DLD1 (cell line): ENCODE measurements around the gene ARHGAP26.

Experiments used
- in situ Hi-C: cut with HindIII; loops from 2 replicates; pipeline ENCODE4 v1.10.0; 2017; ENCODE audit warnings: low sequenced_read_pairs

The ARHGAP26 gene

GRCh38 chr5:143224672-143225071 is 454.5 kb downstream of the ARHGAP26 start:
- in situ Hi-C loops = no loop called here

- in situ Hi-C loops = no loop called here
Measured at GRCh38 chr5:143225511-143225910, 455.3 kb downstream of the ARHGAP26 start.

DNA sequence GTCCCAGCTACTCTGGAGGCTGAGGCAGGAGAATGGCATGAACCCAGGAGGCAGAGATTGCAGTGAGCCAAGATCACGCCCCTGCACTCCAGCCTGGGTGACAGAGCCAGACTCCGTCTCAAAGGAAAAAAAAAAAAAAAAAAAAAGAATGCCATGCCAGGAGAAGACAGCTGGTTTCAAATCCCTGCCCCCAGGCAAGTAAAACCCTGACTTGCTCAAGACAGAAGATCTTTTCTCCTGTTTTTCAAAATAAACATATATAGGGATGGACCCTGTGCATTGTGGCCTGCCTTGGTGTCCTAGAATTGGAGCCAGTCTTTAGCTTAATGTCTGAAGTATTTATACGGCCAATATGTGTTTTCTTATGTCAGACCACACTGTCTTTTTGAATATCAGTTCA is 456.2 kb downstream of the ARHGAP26 start:
- in situ Hi-C loops = no loop called here

GRCh38 chr5:143226872-143227271 is 456.7 kb downstream of the ARHGAP26 start:
- in situ Hi-C loops = no loop called here

DNA sequence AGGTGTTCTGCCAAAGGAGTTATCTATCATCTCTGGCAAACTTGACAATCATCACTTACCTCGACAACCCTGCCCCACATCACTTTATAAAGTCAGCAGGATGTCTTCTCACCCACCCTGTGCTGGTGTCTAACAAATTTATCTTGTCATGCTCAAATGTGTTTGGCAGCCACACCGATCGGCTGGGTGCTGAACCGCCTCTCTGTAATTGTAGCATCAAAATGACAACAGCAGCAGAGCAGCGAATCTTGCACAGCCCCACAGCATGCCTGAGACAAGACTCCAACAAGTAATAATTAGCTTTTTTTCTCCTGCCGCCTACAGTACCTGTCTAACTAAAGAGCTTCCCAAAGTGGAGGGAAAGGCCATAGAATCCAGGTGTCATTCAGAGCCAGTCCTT is 457.1 kb downstream of the ARHGAP26 start:
- in situ Hi-C loops = no loop called here

DNA sequence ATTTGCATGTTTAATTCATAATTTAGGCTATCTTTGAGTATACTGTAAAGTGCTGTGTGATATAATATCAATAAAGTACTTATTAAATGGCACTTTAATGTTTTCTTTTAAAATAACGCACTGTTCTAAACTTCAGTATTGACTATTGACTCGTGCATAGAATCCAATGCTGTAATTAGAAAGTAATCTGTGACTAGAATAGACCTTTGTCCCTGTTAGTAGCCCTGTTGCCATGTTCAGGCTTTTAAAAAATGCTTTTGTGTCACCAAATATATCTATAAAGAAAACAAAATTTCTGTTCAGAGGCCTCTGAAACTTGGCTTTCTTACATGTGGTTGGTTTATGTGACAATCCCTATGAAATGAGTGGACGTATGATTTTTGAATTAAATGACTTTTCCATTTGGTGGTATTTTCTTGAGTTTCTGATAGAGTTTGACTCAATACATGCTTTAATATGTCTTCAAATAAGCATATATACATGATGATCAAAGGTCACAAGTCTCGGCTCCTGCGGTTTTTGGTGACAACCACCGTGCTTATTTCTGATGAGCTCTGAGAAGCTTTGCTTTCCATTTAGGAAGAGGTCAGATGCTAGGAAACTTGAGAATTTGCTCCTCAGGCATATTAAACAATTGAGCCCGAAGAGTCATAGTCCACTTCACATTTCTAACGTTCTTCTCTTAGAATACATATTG is 458.6 kb downstream of the ARHGAP26 start:
- in situ Hi-C loops = no loop called here

GRCh38 chr5:143229426-143229895 is 459.3 kb downstream of the ARHGAP26 start:
- in situ Hi-C loops = no loop called here

GRCh38 chr5:143229896-143230675 is 459.9 kb downstream of the ARHGAP26 start:
- in situ Hi-C loops = no loop called here

DNA sequence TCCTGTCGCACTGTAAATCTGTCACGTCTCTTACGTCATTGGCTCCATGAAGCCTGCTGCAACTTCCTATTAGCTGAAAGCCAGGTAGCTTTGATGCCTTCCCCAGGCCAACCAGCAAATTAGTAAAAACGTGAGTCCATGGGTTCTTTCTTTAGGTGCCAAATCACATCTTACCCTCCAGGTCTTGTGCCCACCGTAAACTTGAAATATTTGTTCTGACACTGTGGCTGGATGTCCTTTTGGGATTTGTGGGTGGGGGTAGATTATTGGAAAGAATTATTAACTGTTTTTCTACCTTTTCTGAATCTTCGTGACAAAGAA is 460.5 kb downstream of the ARHGAP26 start:
- in situ Hi-C loops = no loop called here

DNA sequence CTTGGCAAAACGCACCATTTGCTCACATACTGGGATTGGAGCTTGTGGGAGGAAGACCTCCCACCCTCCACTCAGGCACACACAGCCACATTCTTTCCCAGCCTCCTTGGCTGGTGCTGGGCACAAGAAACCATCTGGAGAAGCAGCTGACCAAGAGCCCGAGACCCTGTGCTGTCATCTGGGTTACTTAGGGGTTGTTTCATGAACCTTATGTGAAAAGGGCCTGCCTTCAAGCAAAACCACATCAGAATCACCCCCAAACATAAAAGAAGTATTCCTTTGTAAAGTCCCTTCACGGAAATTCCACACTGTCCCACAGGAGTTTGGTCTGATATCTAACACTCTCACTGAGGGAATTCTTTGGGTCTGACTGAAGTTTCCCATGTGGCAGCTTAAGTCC is 461.2 kb downstream of the ARHGAP26 start:
- in situ Hi-C loops = no loop called here

DNA sequence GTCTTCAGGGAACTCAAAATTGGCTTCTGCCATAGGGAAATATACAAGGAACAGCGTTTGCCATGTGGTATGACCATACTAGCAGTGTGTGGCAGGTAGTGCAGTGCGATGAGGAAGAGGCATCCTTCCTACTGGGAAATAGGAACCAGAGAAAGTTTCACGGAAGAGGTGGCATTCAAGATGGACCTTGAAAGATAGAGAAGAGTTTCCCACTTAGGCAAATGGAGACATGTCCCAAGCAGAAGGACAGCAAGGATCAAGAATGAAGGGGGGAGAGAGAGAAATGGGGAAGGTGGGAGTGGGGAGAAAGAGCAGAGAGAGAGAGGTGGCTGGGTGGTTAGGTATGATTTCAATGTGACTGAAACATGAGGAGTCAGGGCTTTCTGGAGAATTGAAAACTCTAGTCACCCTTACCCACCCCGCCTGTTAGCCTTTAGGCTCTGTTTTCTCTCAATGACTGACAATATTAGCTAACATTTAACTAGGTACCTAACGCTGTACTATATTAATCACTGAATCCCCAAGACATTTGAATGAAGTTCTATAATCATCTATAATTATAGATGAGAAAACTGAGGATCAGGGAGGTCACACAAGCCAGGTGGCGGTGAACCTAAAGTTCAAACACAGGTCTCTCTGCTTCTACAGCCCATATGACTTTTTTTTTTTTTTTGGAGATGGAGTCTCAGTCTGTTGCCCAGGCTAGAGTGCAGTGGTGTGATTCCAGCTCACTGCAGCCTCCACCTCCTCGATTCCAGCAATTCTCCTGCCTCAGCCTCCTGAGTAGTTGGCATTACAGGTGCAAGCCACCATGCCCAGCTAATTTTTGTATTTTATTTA is 462.0 kb downstream of the ARHGAP26 start:
- in situ Hi-C loops = no loop called here

- in situ Hi-C loops = no loop called here
Measured at GRCh38 chr5:143233031-143233430, 462.9 kb downstream of the ARHGAP26 start.

DNA sequence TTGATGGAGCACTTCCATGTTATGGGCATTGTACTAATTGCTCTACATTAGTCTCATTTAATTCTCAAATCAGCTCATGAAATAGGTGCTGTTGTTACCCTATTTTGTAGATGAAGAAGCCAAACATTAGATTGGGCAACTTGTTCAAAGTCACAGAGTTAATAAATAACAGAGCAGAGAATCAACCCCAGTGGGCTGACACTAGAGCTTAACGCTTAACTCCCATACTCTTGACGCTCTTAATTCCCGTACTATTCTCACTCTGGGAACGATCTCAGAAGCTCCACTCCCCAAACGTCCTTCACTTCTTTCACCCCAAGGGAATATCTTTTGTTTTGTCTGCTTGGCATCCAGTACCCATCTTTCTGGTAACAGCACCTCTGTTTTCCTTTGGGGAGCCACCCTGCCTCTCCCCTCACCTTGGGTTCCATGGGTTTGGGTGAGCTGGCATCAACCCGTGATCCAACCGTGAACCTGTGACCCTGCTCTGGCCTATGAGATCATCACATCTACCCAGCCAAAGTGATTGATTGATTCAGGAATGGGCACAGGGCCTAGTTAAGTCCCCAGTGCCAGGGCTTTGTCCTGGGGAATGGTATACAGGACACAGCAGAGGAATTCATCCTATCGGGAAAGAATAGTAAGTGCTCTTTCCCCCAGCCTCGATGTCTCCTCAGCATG is 464.1 kb downstream of the ARHGAP26 start:
- in situ Hi-C loops = no loop called here

DNA sequence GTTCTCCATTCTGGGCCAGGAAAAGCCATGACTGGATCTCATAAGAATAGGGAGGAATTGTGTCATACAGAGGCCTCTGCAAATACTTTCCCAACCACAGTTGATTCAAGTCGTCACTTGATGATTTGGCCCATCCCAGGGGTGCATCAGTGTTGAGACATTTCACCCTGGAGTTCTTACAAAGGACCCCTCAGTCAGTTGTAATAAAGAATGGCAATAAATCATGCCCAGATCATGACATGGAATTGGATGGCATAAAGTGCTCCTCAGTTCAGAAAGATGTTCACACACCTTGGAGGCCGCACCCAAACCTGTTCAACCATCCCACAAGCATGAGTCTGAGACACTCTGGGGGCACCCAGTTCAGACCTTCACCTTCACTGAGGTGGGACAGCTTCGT is 465.2 kb downstream of the ARHGAP26 start:
- in situ Hi-C loops = no loop called here

- in situ Hi-C loops = no loop called here
Measured at GRCh38 chr5:143236682-143237081, 466.5 kb downstream of the ARHGAP26 start.

DNA sequence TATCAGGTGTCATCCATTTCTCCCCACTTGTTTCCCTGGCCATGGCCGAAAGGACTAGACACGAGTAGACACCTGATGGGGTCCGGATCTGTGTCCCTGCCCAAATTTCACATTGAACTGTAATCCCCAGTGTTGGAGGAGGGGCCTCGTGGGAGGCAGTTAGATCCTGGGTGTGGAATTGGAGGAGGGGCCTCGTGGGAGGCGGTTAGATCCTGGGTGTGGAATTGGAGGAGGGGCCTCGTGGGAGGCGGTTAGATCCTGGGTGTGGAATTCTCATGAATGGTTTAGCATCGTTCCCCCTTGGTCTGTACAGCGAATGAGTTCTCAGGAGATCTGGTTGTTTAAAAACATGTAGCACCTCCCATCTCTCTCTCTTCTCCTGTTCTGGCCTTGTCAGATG is 467.5 kb downstream of the ARHGAP26 start:
- in situ Hi-C loops = no loop called here

DNA sequence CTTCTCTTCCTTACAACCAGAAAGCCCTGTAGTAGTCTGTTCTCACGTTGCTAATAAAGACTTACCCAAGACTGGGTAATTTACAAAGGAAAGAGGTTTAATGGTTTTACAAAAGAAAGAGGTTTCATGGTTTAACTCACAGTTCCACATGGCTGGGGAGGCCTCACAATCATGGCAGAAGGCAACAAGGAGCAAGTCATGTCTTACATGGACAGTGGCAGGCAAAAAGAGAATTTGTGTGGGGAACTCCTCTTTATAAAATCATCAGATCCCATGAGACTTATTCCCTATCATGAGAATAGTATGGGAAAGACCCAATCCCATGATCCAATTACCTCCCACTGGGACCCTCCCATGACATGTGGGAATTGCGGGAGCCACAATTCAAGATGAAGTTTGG is 468.4 kb downstream of the ARHGAP26 start:
- in situ Hi-C loops = no loop called here

DNA sequence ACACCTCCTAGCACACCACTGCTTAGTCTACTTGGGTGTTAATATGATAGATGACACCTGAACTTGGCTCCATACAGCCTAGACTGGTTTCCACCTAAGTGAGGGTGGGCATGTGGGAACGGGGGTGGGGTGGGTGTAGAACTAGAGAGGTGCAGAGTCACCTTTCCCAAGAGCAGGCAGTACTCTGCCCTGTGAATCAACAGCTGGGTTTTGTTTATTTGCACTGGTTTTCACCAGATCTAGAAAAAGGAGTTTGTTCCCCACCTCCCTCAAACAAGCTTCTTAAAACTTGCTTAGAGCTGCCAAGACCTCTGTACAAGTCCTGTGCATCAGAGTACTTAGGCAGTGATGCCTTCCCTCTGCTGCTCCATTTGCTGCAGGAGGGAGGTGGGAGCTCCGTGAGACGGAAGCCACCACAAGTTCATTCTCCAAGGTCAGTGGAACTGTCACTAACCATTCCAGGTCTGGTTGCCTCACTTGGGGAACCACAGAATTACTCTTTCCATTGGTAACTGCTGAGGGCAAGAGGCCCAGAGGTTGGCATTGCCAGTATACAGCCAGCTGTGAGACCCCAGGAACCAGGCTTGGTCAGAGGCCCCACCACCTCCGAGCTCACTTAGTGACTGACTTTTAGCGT is 469.8 kb downstream of the ARHGAP26 start:
- in situ Hi-C loops = no loop called here

DNA sequence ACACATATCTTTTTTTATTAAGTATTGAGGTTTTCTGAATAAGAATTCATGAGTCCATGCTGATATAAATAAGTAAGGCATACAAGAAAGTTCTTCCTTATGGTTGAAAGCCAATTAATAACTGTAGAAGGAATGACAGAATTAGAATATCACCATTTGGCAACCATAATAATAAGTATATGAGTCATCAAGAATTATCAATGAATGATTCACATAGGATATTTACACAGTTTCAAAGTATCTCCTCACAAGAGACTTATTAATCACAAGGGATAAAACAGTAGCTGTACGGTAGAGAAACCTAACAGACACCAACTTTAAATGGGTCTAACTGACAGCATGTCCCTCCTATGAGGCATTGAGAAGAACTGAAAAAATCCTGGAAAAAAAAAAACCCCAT is 471.7 kb downstream of the ARHGAP26 start:
- in situ Hi-C loops = no loop called here

- in situ Hi-C loops = no loop called here
Measured at GRCh38 chr5:143243103-143243502, 472.9 kb downstream of the ARHGAP26 start.
